HCT116 (cell line): ENCODE data around the gene ING3. TPM values are rescaled to one million over a fixed set of nuclear protein-coding genes. Genes with fewer than 3 reads are reported as not detected.

Source experiments
- ATAC-seq: fragments of 200-7000 bp; cut with Tn5 transposase; 2 replicates; pipeline ENCODE4 v1.9.1; 2020; ENCODE audit warnings: mild to moderate bottlenecking, moderate library complexity
- BruUV-seq: library from RNA; stranded (reverse); fragments of 400-500 nt; replicated peaks from 2 replicates; lab custom pipeline; 2021; lab: Mats Ljungman, UMichigan
- CTCF ChIA-PET: fragments of 300-600 bp; sonication (Branson Sonifier 250); formaldehyde crosslinking; loops from one replicate; lab custom pipeline; 2021; ENCODE audit warnings: antibody characterized with exemption; lab: Charles Lee
- POLR2A ChIA-PET: fragments of 300-600, 350-600 bp; sonication (Branson Sonifier 250); formaldehyde crosslinking; loops from one replicate; lab custom pipeline; 2021; ENCODE audit warnings: antibody characterized with exemption; lab: Charles Lee
- RAD21 ChIA-PET, 2 experiments: fragments of 300-600 bp; sonication (Branson Sonifier 250); formaldehyde crosslinking; loops; one replicate each; lab custom pipeline; 2023; ENCODE audit warnings: low total read pairs in 2 of 2; ENCODE audit not compliant: uncharacterized antibody in 2 of 2, unreplicated experiment in 2 of 2, low non-redundant PET in 1 of 2; lab: Charles Lee
- DNase-seq: peaks from one replicate; pipeline ENCODE4 v3.0.0-alpha.2; 2010; ENCODE audit warnings: low read depth, low spot score
- H2AFZ ChIP-seq: fragments of 200-600 bp; shearing (Covaris generic), sonication (generic); 2 replicates; pipeline ENCODE4 v1.6.1; 2017; ENCODE audit warnings: low read depth, mixed run types, mixed read lengths, antibody characterized with exemption, low read length; ENCODE audit not compliant: poor library complexity, severe bottlenecking
- H3K27ac ChIP-seq: 2 replicates; pipeline ENCODE4 v1.5.1; 2012; ENCODE audit warnings: low read depth, low read length
- H3K27me3 ChIP-seq: fragments of 200-600 bp; sonication (generic); 2 replicates; pipeline ENCODE4 v1.6.1; 2016; ENCODE audit warnings: mixed run types, low read length, mixed read lengths; ENCODE audit not compliant: insufficient read depth
- H3K36me3 ChIP-seq, 2 experiments: fragments of 200-500 bp in 1 of 2; fragments of 200-600 bp in 1 of 2; sonication (Bioruptor generic) in 1 of 2; sonication (generic) in 1 of 2; 2 replicates each; pipeline versions ENCODE4 v1.5.1 to v1.6.1; 2014 to 2016; ENCODE audit warnings: low read length in 2 of 2, inconsistent platforms in 1 of 2, mixed read lengths in 1 of 2, mixed run types in 1 of 2; ENCODE audit not compliant: insufficient read depth in 2 of 2, control insufficient read depth in 1 of 2
- H3K4me1 ChIP-seq, 2 experiments: fragments of 200-600 bp in 1 of 2; sonication (generic) in 1 of 2; 2 replicates each; pipeline versions ENCODE4 v1.5.1 to v1.6.1; 2012 to 2017; ENCODE audit warnings: low read length in 2 of 2, inconsistent platforms in 1 of 2, mild to moderate bottlenecking in 1 of 2, mixed read lengths in 1 of 2, mixed run types in 1 of 2, moderate library complexity in 1 of 2; ENCODE audit not compliant: insufficient read depth in 2 of 2, control insufficient read depth in 1 of 2
- H3K4me2 ChIP-seq: fragments of 200-600 bp; sonication (generic); 2 replicates; pipeline ENCODE4 v1.6.1; 2017; ENCODE audit warnings: mixed run types, low read length, mixed read lengths
- H3K4me3 ChIP-seq, 2 experiments: fragments of 200-600 bp in 1 of 2; sonication (generic) in 1 of 2; replicated peaks in 1 of 2; 2 replicates each; pipeline ENCODE4 v1.5.1; 2011 to 2016; ENCODE audit warnings: low read length in 2 of 2, control low read depth in 1 of 2, low read depth in 1 of 2, mild to moderate bottlenecking in 1 of 2, mixed read lengths in 1 of 2, mixed run types in 1 of 2
- H3K79me2 ChIP-seq: fragments of 200-600 bp; sonication (generic); 2 replicates; pipeline ENCODE4 v1.6.1; 2017; ENCODE audit warnings: mild to moderate bottlenecking, mixed run types, low read length, moderate library complexity, mixed read lengths; ENCODE audit not compliant: insufficient read depth
- H3K9ac ChIP-seq: fragments of 200-600 bp; sonication (generic); 2 replicates; pipeline ENCODE4 v1.6.1; 2016; ENCODE audit warnings: low read length, mixed read lengths
- H3K9me2 ChIP-seq: fragments of 200-600 bp; sonication (generic), shearing (Covaris generic); 2 replicates; pipeline ENCODE4 v1.6.1; 2017; ENCODE audit warnings: mixed run types, mild to moderate bottlenecking, moderate library complexity; ENCODE audit not compliant: insufficient read depth
- H3K9me3 ChIP-seq, 2 experiments: fragments of 200-500 bp in 1 of 2; fragments of 200-600 bp in 1 of 2; sonication (Bioruptor generic) in 1 of 2; sonication (generic) in 1 of 2; 2 replicates each; pipeline ENCODE4 v1.6.1; 2014 to 2017; ENCODE audit warnings: low read length in 2 of 2, mixed read lengths in 2 of 2, inconsistent platforms in 1 of 2, low read depth in 1 of 2, mild to moderate bottlenecking in 1 of 2, mixed run types in 1 of 2, moderate library complexity in 1 of 2; ENCODE audit not compliant: control insufficient read depth in 1 of 2, insufficient read depth in 1 of 2
- H4K20me1 ChIP-seq: fragments of 200-600 bp; sonication (generic), shearing (Covaris generic); 2 replicates; pipeline ENCODE4 v1.6.1; 2017; ENCODE audit warnings: mixed run types, mild to moderate bottlenecking, moderate library complexity; ENCODE audit not compliant: insufficient read depth
- CTCF ChIP-seq, 3 experiments: fragments of 200-600 bp in 1 of 3; sonication (generic) in 1 of 3; IDR thresholded peaks in 2 of 3; conservative IDR thresholded peaks in 1 of 3; 2 replicates each; pipeline ENCODE4 v1.5.1; 2012 to 2017; ENCODE audit warnings: low read depth in 2 of 3, low read length in 2 of 3, antibody characterized with exemption in 1 of 3, borderline replicate concordance in 1 of 3, control low read depth in 1 of 3, mild to moderate bottlenecking in 1 of 3, mixed read lengths in 1 of 3, mixed run types in 1 of 3, moderate library complexity in 1 of 3; ENCODE audit not compliant: insufficient read depth in 1 of 3
- ELF1 ChIP-seq: IDR thresholded peaks from 2 replicates; pipeline ENCODE4 v1.6.1; 2012; ENCODE audit warnings: low read depth, borderline replicate concordance
- EZH2 ChIP-seq: fragments of 200-600 bp; sonication (generic); IDR thresholded peaks from 2 replicates; pipeline ENCODE4 v1.6.1; 2017; ENCODE audit warnings: antibody characterized with exemption, mixed run types
- JUND ChIP-seq: IDR thresholded peaks from 2 replicates; pipeline ENCODE4 v1.6.1; 2012
- MAX ChIP-seq: IDR thresholded peaks from 2 replicates; pipeline ENCODE4 v1.6.1; 2012
- POLR2A ChIP-seq: IDR thresholded peaks from 2 replicates; pipeline ENCODE4 v1.7.0; 2011; ENCODE audit warnings: borderline replicate concordance; ENCODE audit not compliant: insufficient read depth, insufficient read length; ENCODE audit errors: extremely low read depth
- POLR2AphosphoS5 ChIP-seq: IDR thresholded peaks from 2 replicates; pipeline ENCODE4 v1.6.1; 2011; ENCODE audit warnings: mild to moderate bottlenecking, low read depth, low read length, moderate library complexity
- RAD21 ChIP-seq: IDR thresholded peaks from 2 replicates; pipeline ENCODE4 v1.6.1; 2012; ENCODE audit warnings: low read depth, mild to moderate bottlenecking
- REST ChIP-seq: IDR thresholded peaks from 2 replicates; pipeline ENCODE4 v1.6.1; 2012; ENCODE audit warnings: low read depth
- SP1 ChIP-seq: IDR thresholded peaks from 2 replicates; pipeline ENCODE4 v1.6.1; 2012; ENCODE audit warnings: low read depth
- SRF ChIP-seq: IDR thresholded peaks from 2 replicates; pipeline ENCODE4 v1.6.1; 2012; ENCODE audit warnings: low read depth
- ZBTB33 ChIP-seq: IDR thresholded peaks from 2 replicates; pipeline ENCODE4 v1.6.1; 2011; ENCODE audit warnings: mild to moderate bottlenecking, low read length, moderate library complexity; ENCODE audit not compliant: insufficient replicate concordance; ENCODE audit errors: extremely low read depth
- ZFX ChIP-seq: fragments of 450-650 bp; IDR thresholded peaks from 2 replicates; pipeline ENCODE4 v1.6.1; 2017
- ZNF274 ChIP-seq: fragments of 200-500 bp; sonication (Bioruptor generic); IDR thresholded peaks from 2 replicates; pipeline ENCODE4 v1.6.1; 2014; ENCODE audit warnings: mild to moderate bottlenecking, low read depth, low read length, inconsistent platforms
- intact Hi-C: fragments of 100-400 bp; cut with micrococcal nuclease; formaldehyde crosslinking; loops from 2 replicates; pipeline ENCODE4 v1.10.0; 2022
- total RNA-seq: library from RNA; stranded (reverse); gene quantifications from one replicate; pipeline ENCODE4 v1.2.1, GENCODE V29; 2021; ENCODE audit not compliant: unreplicated experiment

Gene ING3
- total RNA-seq, 1 experiment from 2014 or later, result 16.2 TPM

GRCh38 chr7:120925392-120925791 lies 25.2 kb upstream of the ING3 start:
- BruUV-seq, result no TSS peak
- H2AFZ ChIP-seq, result no peak overlapping the region
- CTCF ChIA-PET, result no interaction called here
- no peak overlapping the region for H3K9ac ChIP-seq
- no peaks in the 10 kb centered on the region for H3K36me3 ChIP-seq
- H3K4me2 ChIP-seq, result no peak overlapping the region
- H4K20me1 ChIP-seq, result no peaks in the 10 kb centered on the region
- H3K27me3 ChIP-seq, result no peaks in the 10 kb centered on the region
- no peak overlapping the region for H3K4me3 ChIP-seq
- H3K9me2 ChIP-seq, result no peaks in the 10 kb centered on the region
- DNase-seq (no peak), ATAC-seq (no peak)
- H3K27ac ChIP-seq, result no peak overlapping the region
- intact Hi-C loops, result no loop called here
- no peaks in the 10 kb centered on the region for H3K79me2 ChIP-seq
- TF ChIP-seq ZBTB33 (no peak), EZH2 (no peak), ZFX (no peak), MAX (no peak), RAD21 (no peak), ZNF274 (no peak)
- H3K4me1 ChIP-seq, result no peaks in the 10 kb centered on the region
- POLR2A ChIA-PET, result no interaction called here
- RAD21 ChIA-PET, result no interaction called here
- H3K9me3 ChIP-seq, result no peaks in the 10 kb centered on the region

DNA sequence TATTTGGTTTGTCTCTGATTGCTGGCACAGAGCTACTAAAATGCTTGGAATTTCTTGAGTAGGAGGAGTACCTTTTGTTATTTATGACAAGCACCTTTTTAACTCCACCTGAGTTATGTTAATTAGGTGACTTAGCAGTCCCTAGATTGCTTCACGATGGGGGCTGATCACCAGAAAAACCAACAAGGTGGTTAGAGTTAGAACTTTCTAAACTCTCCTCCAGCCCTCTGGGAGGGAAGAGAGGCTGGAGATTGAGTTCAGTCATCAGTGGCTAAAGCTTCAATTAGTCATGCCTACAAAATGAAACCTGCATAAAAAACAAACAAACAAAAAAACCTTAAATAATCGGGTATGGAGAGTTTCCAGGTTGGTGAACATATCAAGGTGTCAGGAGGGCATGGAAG lies 23.6 kb upstream of the ING3 start:
- DNase-seq (no peak), ATAC-seq (no peak)
- Histone ChIP-seq H3K9me3 (no peaks in the 10 kb centered on the region), H3K79me2 (no peaks in the 10 kb centered on the region), H4K20me1 (no peaks in the 10 kb centered on the region), H3K4me3 (no peak overlapping the region), H3K27me3 (no peaks in the 10 kb centered on the region), H3K9ac (no peak overlapping the region), H2AFZ (no peak overlapping the region), H3K9me2 (no peaks in the 10 kb centered on the region), H3K4me2 (no peak overlapping the region), H3K4me1 (no peaks in the 10 kb centered on the region), H3K27ac (no peak overlapping the region), H3K36me3 (no peaks in the 10 kb centered on the region)
- intact Hi-C loops, result no loop called here
- BruUV-seq, result no TSS peak
- CTCF ChIA-PET, result no interaction called here
- POLR2A ChIA-PET, result no interaction called here
- RAD21 ChIA-PET, result no interaction called here
- TF ChIP-seq SP1, result no peak
- TF ChIP-seq REST, result no peak
- TF ChIP-seq ELF1, result no peak
- TF ChIP-seq ZNF274, result no peak
- no peak for TF ChIP-seq SRF
- TF ChIP-seq CTCF (IDR thresholded peaks at IDR 0.05 in 2 of 3, conservative IDR thresholded peaks at IDR 0.05 in 1 of 3; ENCODE audit: borderline replicate concordance in 1 of 3, insufficient read depth in 1 of 3, low read depth in 2 of 3, low read length in 2 of 3), result no peak
- TF ChIP-seq JUND, result no peak
- no peak for TF ChIP-seq POLR2AphosphoS5
- TF ChIP-seq POLR2A, result no peak
- no peak for TF ChIP-seq MAX
